ENCODE measurements around the gene CCDC171. TPM values are rescaled to one million over a fixed set of nuclear protein-coding genes. Genes with fewer than 3 reads are reported as not detected.

Gene CCDC171
- total and polyA plus RNA-seq, 2 experiments from 2014 or later: 4.4 to 5.1 TPM

- H4K20me1 ChIP-seq (replicated peaks; ENCODE audit: insufficient read depth): no peaks in the 10 kb centered on the region
- H2AFZ ChIP-seq: no peak overlapping the region
- H3K36me3 ChIP-seq (ENCODE audit: insufficient read depth): no peaks in the 10 kb centered on the region
- H3K36me3 Mint-ChIP-seq (ENCODE audit: low read depth): no peaks in the 10 kb centered on the region
- ATAC-seq (no peak), DNase-seq (ENCODE audit: low spot score) (no peak)
- no peaks in the 10 kb centered on the region for H3K9me2 ChIP-seq (ENCODE audit: insufficient read depth)
- H3K27ac Mint-ChIP-seq: no peak overlapping the region
- H3K4me1 ChIP-seq (ENCODE audit: insufficient read depth): peaks cover 4% of the 10 kb centered on the region; the same call in 1 of the 2 replicates
- H3K79me2 ChIP-seq (replicated peaks; ENCODE audit: insufficient read depth): no peaks in the 10 kb centered on the region; the same call in 1 of the 2 replicates
- no peak overlapping the region for H3K4me3 ChIP-seq
- no peak overlapping the region for H3K4me3 Mint-ChIP-seq
- no peaks in the 10 kb centered on the region for H3F3A ChIP-seq (replicated peaks; ENCODE audit: low read depth)
- H3K27me3 ChIP-seq (ENCODE audit: insufficient read depth): no peaks in the 10 kb centered on the region
- TF ChIP-seq JUNB (IDR thresholded peaks at IDR 0.05; ENCODE audit: unreplicated experiment): no peak
- no peak for TF ChIP-seq NANOG (IDR thresholded peaks at IDR 0.05; ENCODE audit: borderline replicate concordance)
- no peak for TF ChIP-seq ZNF331 (CRISPR knock-in tag; IDR thresholded peaks at IDR 0.05; ENCODE audit: low read depth)
- TF ChIP-seq REST (IDR thresholded peaks at IDR 0.05; ENCODE audit: unreplicated experiment): no peak
- TF ChIP-seq EZH2phosphoT487 (IDR thresholded peaks at IDR 0.05; ENCODE audit: unreplicated experiment): no peak
- TF ChIP-seq EZH2 (IDR thresholded peaks at IDR 0.05; ENCODE audit: low read depth, unreplicated experiment): no peak
- TF ChIP-seq CTCF (conservative IDR thresholded peaks at IDR 0.05; ENCODE audit: low read depth in 2 of 2): no peak
- no peak for TF ChIP-seq ZNF114 (CRISPR knock-in tag; IDR thresholded peaks at IDR 0.05)
- no peak for TF ChIP-seq POLR2AphosphoS5 (IDR thresholded peaks at IDR 0.05; ENCODE audit: low read depth)
- TF ChIP-seq CREB1 (CRISPR knock-in tag; IDR thresholded peaks at IDR 0.05; ENCODE audit: low read depth): no peak
- TF ChIP-seq ZNF462 (CRISPR knock-in tag; IDR thresholded peaks at IDR 0.05): no peak
- TF ChIP-seq STAT1 (IDR thresholded peaks at IDR 0.05; ENCODE audit: unreplicated experiment): no peak
- TF ChIP-seq, protein P1, sequence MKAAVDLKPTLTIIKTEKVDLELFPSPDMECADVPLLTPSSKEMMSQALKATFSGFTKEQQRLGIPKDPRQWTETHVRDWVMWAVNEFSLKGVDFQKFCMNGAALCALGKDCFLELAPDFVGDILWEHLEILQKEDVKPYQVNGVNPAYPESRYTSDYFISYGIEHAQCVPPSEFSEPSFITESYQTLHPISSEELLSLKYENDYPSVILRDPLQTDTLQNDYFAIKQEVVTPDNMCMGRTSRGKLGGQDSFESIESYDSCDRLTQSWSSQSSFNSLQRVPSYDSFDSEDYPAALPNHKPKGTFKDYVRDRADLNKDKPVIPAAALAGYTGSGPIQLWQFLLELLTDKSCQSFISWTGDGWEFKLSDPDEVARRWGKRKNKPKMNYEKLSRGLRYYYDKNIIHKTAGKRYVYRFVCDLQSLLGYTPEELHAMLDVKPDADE (IDR thresholded peaks at IDR 0.05): no peak
- H3K27ac ChIP-seq (ENCODE audit: low read depth): no peak overlapping the region
- no peaks in the 10 kb centered on the region for H3K9me3 Mint-ChIP-seq
- H3K4me2 ChIP-seq: no peak overlapping the region
- no peaks in the 10 kb centered on the region for H3K27me3 Mint-ChIP-seq (ENCODE audit: insufficient read depth, low read depth, poor library complexity)
- H3K4me1 Mint-ChIP-seq: peaks cover 9% of the 10 kb centered on the region; the same call in 2 of the 3 replicates
Measured at GRCh38 chr9:15519831-15520230, 33.0 kb upstream of the CCDC171 start.

Measured in GM23338 (cell line).